Mesothelial cell of epicardium (in vitro differentiated cells): Measurements from ENCODE around the gene TSSK2. TPM values are rescaled to one million over a fixed set of nuclear protein-coding genes. Genes with fewer than 3 reads are reported as not detected.

ENCODE experiments used
- DNase-seq, 2 experiments: peaks; one replicate each; pipeline ENCODE4 v3.0.0; 2021; ENCODE audit warnings: low spot score in 2 of 2; ENCODE audit not compliant: unreplicated experiment in 2 of 2
- H3K27ac Mint-ChIP-seq: 2 replicates; pipeline ENCODE4 v1.8.0; 2021; ENCODE audit warnings: mixed read lengths
- H3K27me3 Mint-ChIP-seq: 2 replicates; pipeline ENCODE4 v1.8.0; 2021; ENCODE audit warnings: low read depth, mixed read lengths
- H3K36me3 Mint-ChIP-seq: 2 replicates; pipeline ENCODE4 v1.8.0; 2021; ENCODE audit warnings: mixed read lengths
- H3K4me1 Mint-ChIP-seq: 2 replicates; pipeline ENCODE4 v1.8.0; 2021; ENCODE audit warnings: mixed read lengths
- H3K4me3 Mint-ChIP-seq: 2 replicates; pipeline ENCODE4 v1.8.0; 2021; ENCODE audit warnings: mild to moderate bottlenecking, moderate library complexity, mixed read lengths
- H3K9me3 Mint-ChIP-seq: 2 replicates; pipeline ENCODE4 v1.8.0; 2021; ENCODE audit warnings: mixed read lengths
- total RNA-seq: library from RNA; stranded (reverse); gene quantifications from 3 replicates; pipeline ENCODE4 v1.2.1, GENCODE V29; 2021
- TF ChIP-seq, protein P1 (sequence below): fragments of 200-600 bp; sonication (generic); IDR thresholded peaks from one replicate; pipeline ENCODE4 v1.5.0; 2021; ENCODE audit warnings: antibody characterized with exemption; ENCODE audit not compliant: unreplicated experiment

The TSSK2 gene
- total RNA-seq, 1 donor from 2014 or later = not detected

DNA sequence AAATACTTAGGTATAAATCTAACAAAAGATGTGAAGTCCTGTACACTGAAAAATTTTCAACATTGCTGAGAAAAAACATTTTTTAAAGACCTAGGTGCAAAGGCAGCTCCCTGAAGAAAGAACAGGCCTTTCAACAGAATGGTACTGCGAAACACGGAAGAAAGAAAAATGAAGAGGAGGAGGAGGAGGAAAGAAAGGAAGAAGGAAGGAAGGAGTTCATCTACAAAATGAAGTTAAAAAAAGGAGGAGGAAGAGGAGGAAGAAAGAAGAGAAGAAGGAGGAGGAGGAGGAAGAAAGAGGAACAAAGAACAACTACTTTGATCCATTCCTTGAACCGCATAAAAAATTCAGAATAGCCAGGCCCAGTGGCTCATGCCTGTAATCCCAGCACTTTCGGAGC, 38.4 kb upstream of the TSSK2 start:
- H3K36me3 Mint-ChIP-seq = peaks cover 6% of the 10 kb centered on the region
- peak overlapping the region; percentile 13 for H3K27ac Mint-ChIP-seq
- no peaks in the 10 kb centered on the region for H3K9me3 Mint-ChIP-seq
- H3K27me3 Mint-ChIP-seq = no peaks in the 10 kb centered on the region
- no peak overlapping the region for H3K4me3 Mint-ChIP-seq
- TF ChIP-seq, protein P1, sequence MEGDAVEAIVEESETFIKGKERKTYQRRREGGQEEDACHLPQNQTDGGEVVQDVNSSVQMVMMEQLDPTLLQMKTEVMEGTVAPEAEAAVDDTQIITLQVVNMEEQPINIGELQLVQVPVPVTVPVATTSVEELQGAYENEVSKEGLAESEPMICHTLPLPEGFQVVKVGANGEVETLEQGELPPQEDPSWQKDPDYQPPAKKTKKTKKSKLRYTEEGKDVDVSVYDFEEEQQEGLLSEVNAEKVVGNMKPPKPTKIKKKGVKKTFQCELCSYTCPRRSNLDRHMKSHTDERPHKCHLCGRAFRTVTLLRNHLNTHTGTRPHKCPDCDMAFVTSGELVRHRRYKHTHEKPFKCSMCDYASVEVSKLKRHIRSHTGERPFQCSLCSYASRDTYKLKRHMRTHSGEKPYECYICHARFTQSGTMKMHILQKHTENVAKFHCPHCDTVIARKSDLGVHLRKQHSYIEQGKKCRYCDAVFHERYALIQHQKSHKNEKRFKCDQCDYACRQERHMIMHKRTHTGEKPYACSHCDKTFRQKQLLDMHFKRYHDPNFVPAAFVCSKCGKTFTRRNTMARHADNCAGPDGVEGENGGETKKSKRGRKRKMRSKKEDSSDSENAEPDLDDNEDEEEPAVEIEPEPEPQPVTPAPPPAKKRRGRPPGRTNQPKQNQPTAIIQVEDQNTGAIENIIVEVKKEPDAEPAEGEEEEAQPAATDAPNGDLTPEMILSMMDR = no peak
- no peaks in the 10 kb centered on the region for H3K4me1 Mint-ChIP-seq
- DNase-seq = no peak

DNA sequence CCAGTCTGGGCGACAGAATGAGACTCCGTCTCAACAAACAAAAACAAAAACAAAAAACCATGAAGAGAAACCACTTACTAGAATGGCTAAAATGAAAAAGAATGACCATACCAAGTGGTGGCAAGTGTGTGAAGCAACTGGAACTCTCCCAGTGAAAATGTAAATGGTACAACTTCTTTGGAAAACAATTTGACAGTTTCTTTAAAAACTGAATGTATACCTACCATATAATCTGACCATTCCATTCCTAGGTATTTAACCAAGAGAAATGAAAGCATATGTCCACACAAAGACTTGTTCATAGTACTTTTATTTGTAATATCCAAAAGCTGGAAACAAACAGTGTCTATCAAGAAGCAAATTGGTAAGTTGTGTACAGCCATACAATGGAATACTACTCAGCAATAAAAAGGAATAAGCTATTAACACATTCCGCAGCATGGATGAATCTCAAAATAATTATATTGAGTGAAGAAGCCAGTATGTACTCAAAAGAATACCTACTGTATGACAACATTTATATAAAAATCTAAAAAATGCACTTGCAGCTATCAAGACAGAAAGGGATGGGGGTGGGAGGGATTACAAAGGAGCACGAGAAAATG, 36.6 kb upstream of the TSSK2 start:
- no peaks in the 10 kb centered on the region for H3K27me3 Mint-ChIP-seq
- H3K4me1 Mint-ChIP-seq = no peaks in the 10 kb centered on the region
- no peak overlapping the region for H3K27ac Mint-ChIP-seq
- peaks cover 6% of the 10 kb centered on the region for H3K36me3 Mint-ChIP-seq
- DNase-seq = no peak
- TF ChIP-seq, protein P1 = no peak
- no peak overlapping the region for H3K4me3 Mint-ChIP-seq
- no peaks in the 10 kb centered on the region for H3K9me3 Mint-ChIP-seq

DNA sequence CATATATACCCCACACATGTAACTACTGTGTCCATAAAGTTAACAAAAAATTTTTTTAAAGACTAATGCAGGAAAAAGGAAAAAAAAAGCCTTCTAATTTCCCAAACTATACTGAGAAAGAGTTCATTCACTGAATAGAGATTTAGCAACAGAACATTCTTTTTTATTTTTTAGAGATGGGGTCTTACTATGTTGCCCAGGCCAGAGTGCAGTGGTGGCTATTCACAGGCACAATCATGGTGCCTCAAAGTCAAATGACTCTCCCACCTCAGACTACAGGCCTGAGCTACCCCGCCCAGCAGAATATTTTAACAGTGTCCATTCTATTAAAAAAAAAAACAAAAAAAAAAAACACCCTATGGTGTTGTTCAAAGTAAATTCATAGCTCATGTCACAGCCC, 34.6 kb upstream of the TSSK2 start:
- H3K4me1 Mint-ChIP-seq = no peaks in the 10 kb centered on the region
- no peak for DNase-seq
- peaks cover 3% of the 10 kb centered on the region for H3K9me3 Mint-ChIP-seq
- H3K27me3 Mint-ChIP-seq = no peaks in the 10 kb centered on the region
- TF ChIP-seq, protein P1 = no peak
- H3K4me3 Mint-ChIP-seq = no peak overlapping the region
- H3K36me3 Mint-ChIP-seq = peaks cover 6% of the 10 kb centered on the region
- H3K27ac Mint-ChIP-seq = no peak overlapping the region

DNA sequence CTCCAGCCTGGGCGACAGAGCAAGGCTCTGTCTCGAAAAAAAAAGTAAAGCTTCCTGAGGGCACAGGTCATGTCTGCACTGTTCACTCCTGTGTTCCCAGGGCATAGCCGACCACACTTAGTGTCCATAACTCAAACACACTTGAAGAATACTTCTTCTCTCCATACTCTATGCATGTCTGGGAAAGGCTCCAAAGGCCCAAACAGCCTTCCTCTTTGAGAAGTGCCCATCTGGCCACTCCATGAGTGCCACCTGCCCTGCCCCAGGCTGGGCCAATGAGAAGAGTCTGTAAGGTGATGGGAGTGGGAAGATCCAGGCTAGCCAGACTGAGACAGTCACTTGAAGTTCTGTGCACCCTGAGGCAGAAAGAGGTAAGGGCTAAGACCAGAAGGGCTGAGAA, 33.6 kb upstream of the TSSK2 start:
- H3K4me1 Mint-ChIP-seq = no peaks in the 10 kb centered on the region
- peaks cover 10% of the 10 kb centered on the region for H3K36me3 Mint-ChIP-seq
- TF ChIP-seq, protein P1 = no peak
- H3K27ac Mint-ChIP-seq = peak overlapping the region; percentile 51
- peaks cover 3% of the 10 kb centered on the region for H3K9me3 Mint-ChIP-seq
- DNase-seq = no peak
- H3K27me3 Mint-ChIP-seq = no peaks in the 10 kb centered on the region
- no peak overlapping the region for H3K4me3 Mint-ChIP-seq

DNA sequence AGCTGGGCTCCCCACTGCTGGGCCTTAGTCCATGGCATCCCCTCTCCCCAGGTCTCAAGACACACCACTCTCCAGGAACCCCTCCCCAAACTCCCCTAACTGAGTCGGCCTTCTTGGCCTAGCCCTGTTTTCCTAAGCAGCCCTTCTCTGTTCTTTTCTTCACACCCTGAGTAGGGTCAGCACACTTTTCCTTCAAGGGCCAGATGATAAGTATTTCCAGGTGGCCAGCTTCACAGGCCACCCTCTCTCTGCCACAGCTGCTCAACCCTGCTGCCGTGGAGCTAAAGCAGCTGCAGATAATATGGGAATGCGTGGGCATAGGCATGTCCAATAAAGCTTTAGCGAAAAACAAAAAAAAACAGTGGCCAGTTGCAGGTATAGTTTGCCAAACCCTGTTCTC, 33.0 kb upstream of the TSSK2 start:
- Mint-ChIP-seq H3K27ac (peak overlapping the region; percentile 25), H3K4me1 (no peaks in the 10 kb centered on the region), H3K9me3 (peaks cover 3% of the 10 kb centered on the region), H3K4me3 (no peak overlapping the region), H3K36me3 (peaks cover 10% of the 10 kb centered on the region), H3K27me3 (no peaks in the 10 kb centered on the region)
- no peak for DNase-seq
- TF ChIP-seq, protein P1 = no peak
